Endometrial microvascular endothelial cells (primary cell): ENCODE results near the gene SH3BP4. TPM values are rescaled to one million over a fixed set of nuclear protein-coding genes. Genes with fewer than 3 reads are reported as not detected.

Source experiments
- in situ Hi-C: cut with HindIII; loops from 2 replicates; pipeline ENCODE4 v1.10.0; 2017; ENCODE audit warnings: low sequenced_read_pairs, low pct_unique_long_range_greater_than_20kb; ENCODE audit errors: inconsistent ontology term
- total RNA-seq: library from RNA; depleted of rRNA; stranded (reverse); fragments of >200 nt; gene quantifications from one replicate; pipeline ENCODE4 v1.2.3, GENCODE V29; 2015; ENCODE audit errors: inconsistent ontology term

The SH3BP4 gene
- total RNA-seq, 1 donor from 2014 or later: 44.5 TPM

DNA sequence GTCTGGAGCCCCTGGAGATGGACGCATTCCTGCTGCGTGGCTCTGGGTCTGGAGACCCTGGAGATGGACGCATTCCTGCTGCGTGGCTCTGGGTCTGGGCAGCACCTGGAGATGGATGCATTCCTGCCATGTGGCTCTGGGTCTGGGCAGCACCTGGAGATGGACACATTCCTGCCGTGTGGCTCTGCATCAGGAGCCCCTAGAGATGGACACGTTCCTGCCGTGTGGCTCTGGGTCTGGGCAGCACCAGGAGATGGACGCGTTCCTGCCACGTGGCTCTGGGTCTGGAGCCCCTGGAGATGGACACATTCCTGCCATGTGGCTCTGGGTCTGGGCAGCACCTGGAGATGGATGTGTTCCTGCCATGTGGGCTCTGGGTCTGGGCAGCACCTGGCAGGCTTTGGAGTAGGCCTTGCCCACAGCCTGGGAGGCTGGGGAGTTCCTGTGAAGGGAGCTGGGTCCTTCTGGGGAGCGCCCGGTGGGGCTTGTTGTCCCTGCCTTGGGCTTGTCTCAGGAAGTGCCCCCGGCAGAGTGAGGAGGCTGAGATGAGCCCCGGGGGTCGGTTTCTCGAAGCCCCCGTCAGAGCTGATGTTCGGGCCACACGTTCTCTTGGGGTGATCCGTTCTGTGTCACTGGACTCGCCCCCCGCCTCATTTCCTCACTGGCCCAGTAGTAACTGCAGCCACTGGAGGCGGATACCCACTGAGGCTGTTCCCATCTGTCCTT lies 41.0 kb downstream of the SH3BP4 start:
- in situ Hi-C loops: no loop called here

- in situ Hi-C loops: no loop called here
These were observed 41.7 kb downstream of the SH3BP4 start for GRCh38 chr2:234993541-234993981.

- in situ Hi-C loops: no loop called here
These were observed 42.9 kb downstream of the SH3BP4 start for GRCh38 chr2:234994438-234995321.

- in situ Hi-C loops: no loop called here
These were observed 43.7 kb downstream of the SH3BP4 start for GRCh38 chr2:234995332-234996068.

GRCh38 chr2:234996069-234996940 lies 44.5 kb downstream of the SH3BP4 start:
- in situ Hi-C loops: no loop called here

DNA sequence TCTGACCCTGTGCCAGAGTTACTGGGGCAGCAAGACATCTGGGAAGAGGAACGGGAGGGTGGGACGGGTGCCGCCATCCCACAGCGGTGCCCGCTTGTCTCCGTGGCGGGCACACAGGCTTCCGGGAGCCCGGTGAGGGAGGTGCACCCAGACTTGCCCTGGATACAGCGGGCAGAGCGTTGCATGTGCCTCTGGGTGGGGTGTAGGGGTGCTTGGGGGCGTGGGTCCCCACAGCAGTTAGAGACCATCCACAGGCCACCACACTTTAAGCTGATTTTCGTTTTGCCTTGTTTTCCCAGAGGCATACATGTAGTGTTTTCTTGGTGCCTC lies 45.1 kb downstream of the SH3BP4 start:
- in situ Hi-C loops: no loop called here

DNA sequence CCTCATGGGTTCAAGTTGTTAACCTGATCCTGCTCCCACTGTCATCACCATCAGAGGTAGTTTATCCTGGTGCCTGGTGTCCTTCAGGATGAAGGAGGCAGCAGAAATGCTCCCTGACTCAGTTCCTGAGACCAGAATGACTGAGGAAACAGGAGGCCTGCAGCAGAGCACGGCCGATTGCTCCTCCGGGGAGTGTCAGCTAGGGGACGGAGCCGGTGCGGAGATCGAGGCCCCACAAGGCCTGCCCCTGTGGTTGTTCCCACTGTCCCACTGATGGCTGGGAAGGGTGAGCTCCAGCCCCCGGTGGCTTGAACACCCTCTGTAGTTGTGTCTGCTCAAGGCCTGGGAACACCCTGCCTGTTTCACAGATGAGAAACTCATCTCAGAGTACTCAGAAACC lies 45.6 kb downstream of the SH3BP4 start:
- in situ Hi-C loops: no loop called here

GRCh38 chr2:234998404-234999211 lies 46.8 kb downstream of the SH3BP4 start:
- in situ Hi-C loops: no loop called here

DNA sequence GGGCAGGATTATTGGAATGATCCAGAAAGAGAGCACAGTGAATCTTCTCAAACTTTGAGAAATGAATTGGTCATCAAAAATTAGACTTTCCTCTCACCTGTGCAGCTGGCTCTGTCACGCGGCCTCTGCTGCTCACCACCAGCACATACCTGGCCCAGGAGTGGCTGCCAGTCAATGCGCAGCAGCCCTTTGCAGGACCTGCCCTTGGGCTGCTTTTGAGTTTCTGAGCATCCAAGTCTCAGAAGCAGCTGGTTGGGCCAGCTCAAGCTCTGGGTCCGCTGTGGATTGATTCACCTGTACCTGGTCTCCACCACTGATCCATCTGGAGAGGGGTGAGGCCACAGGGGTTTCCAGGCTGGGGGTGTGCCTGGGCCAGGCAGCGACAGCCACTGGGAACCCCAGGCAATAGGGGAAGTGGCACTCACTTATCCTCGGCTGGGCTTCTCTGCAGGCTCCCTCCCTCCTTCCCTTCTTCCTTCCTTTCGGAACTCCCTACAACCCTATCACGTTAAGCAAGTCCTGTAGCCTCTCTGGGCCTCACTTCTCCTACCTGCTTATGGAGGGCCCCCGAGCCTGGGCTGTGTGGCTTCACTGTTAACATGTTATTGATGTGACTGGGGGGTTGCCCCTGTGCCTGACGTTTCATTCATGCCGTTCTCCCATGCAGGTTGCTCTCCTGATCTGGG lies 48.1 kb downstream of the SH3BP4 start:
- in situ Hi-C loops: no loop called here

- in situ Hi-C loops: no loop called here
These were observed 48.8 kb downstream of the SH3BP4 start for GRCh38 chr2:235000426-235001236.

- in situ Hi-C loops: no loop called here
These were observed 49.7 kb downstream of the SH3BP4 start for GRCh38 chr2:235001237-235002133.

DNA sequence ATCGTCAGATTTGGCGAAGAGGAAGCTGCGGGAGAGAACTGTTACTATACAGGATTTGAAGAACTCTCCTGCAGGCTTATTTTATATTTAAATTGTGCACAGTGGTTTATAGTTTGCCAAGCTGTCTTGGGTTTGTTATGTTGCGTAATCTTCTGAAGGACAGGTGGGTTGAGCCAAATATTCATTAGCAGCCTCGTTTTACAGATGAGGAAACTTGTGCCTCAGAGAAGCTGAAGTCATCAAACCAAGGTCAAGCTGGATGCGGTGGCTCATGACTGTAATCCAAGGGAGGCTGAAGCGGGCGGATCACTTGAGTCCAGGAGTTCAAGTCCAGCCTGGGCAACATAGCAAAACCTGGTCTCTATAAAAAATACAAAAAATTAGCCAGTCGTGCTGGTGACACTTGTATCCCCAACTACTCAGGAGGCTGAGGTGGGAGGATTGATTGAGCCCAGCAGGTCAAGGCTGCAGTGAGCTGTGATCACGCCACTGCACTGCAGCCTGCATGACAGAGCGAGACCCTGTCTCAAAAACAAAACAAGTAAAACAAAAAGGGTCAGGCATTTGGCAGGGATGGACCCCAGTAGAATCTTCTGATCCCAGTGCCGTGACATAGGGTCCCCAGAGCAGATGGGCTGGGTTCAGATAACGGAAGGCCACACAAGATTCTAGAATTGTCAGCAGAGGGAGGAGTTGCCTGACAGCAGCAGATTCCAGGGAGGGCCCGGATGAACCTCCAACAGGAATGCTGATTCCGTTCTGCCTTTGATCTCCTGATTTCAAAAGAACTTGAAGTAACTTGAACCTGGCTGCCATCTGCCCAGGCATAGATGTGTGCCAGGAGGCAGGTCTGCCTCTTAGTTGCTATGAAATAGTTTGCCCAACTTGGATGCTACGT lies 50.6 kb downstream of the SH3BP4 start:
- in situ Hi-C loops: no loop called here

- in situ Hi-C loops: no loop called here
These were observed 51.4 kb downstream of the SH3BP4 start for GRCh38 chr2:235003096-235003775.

DNA sequence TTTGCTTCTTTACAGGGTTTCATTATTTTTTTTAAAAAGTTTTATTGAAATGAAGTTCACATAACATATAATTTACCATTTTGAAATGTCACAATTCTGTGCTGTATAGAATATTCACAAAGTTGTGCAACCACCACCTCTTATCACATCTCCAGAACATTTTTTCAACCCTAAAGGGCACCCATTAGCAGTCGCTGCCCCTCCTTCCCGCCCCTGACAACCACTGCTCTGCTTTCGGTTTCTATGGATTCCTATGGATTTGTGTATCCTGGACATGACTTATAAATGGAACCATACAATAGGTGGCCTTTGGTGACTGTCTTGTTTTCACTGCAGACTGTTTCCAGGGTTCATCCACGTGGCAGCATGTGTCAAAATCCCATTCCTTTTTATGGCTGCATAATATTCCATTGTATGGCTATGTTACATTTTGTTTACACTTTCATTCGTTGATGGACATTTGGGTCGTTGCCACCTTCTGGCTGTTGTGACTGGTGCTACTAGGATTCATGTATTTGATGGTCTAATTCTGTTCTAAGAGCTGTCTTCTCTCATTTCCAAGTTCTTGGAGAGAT lies 52.6 kb downstream of the SH3BP4 start:
- in situ Hi-C loops: no loop called here
